Fibroblast of the aortic adventitia (primary cell): Measurements from ENCODE around the gene FPGS. TPM values are rescaled to one million over a fixed set of nuclear protein-coding genes. Genes with fewer than 3 reads are reported as not detected.

Experiments used
- DNase-seq: peaks from one replicate; pipeline ENCODE4 v3.0.0-alpha.2; 2010; ENCODE audit warnings: low read depth
- H3K4me3 ChIP-seq: 2 replicates; pipeline ENCODE4 v1.5.1; 2011; ENCODE audit warnings: low read depth, mild to moderate bottlenecking, control low read depth, low read length, moderate library complexity
- CTCF ChIP-seq: IDR thresholded peaks from 2 replicates; pipeline ENCODE4 v1.5.1; 2011; ENCODE audit warnings: mild to moderate bottlenecking, low read length, control low read depth, inconsistent platforms; ENCODE audit not compliant: insufficient read depth
- total RNA-seq: library from RNA; depleted of rRNA; stranded (reverse); fragments of >200 nt; gene quantifications from 2 replicates; pipeline ENCODE4 v1.2.3, GENCODE V29; 2012; ENCODE audit warnings: low replicate concordance

FPGS gene
- total RNA-seq, 1 donor: 61.5 TPM

GRCh38 chr9:127781806-127782205 is 20.9 kb upstream of the FPGS start:
- H3K4me3 ChIP-seq: no peak overlapping the region
- DNase-seq: no peak
- TF ChIP-seq CTCF: no peak

- DNase-seq: no peak
- TF ChIP-seq CTCF: no peak
- no peak overlapping the region for H3K4me3 ChIP-seq
Observed at GRCh38 chr9:127783111-127784008, 19.3 kb upstream of the FPGS start.

GRCh38 chr9:127785023-127785932 is 17.4 kb upstream of the FPGS start:
- peak; percentile 76 for DNase-seq
- peak overlapping the region; percentile 75 for H3K4me3 ChIP-seq
- TF ChIP-seq CTCF: peak; percentile 73

- TF ChIP-seq CTCF: no peak
- DNase-seq: peak; percentile 82
- H3K4me3 ChIP-seq: peak within 1 kb of the TSS; percentile 93
Observed at GRCh38 chr9:127785933-127786772, 16.5 kb upstream of the FPGS start, which contains the start of gene CDK9. Gene CDK9, plus strand, starts transcription at chr9:127786034. Its CDS starts 115 bp downstream, at chr9:127786149.

- peak overlapping the region; percentile 93 for H3K4me3 ChIP-seq
- peak; percentile 66 for TF ChIP-seq CTCF
- DNase-seq: peak; percentile 51
Observed at GRCh38 chr9:127786773-127787104, 15.9 kb upstream of the FPGS start.
